GM19452 (cell line): ENCODE results near the gene CAPN7.

Experiments used
- ATAC-seq: cut with Tn5 transposase; IDR thresholded peaks from one replicate; pipeline ENCODE4 v1.9.1; 2021; ENCODE audit not compliant: unreplicated experiment

The CAPN7 gene

DNA sequence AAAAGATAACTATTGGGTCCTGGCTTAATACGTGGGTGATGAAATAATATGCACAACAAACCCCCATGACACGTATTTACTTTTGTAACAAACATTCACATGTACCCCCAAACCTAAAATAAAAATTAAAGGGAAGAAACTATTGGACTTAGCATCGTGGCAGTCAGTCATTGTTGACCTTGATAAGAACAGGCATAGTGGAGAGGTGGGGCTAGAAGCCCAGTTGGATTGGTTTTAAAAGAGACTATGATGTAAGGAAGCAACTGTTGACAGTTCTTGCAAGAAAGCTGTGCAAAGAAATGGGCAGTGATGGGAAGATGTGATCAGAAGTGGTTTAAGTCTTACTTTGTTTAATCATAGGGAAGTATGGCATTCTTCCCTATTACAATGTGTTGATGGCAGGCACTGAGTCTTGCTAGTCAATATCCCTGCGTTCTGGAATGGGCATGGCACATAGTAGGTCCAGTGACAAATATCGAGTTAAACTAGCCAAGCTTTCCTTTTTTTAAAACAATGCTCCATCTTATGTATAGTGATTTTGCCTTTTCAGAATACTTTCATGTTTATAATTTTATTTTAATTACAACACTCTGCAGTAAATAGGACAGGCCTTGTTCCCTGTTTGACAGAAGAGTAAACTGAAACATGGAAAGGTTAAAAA lies 37.9 kb downstream of the CAPN7 start:
- no peak for ATAC-seq

DNA sequence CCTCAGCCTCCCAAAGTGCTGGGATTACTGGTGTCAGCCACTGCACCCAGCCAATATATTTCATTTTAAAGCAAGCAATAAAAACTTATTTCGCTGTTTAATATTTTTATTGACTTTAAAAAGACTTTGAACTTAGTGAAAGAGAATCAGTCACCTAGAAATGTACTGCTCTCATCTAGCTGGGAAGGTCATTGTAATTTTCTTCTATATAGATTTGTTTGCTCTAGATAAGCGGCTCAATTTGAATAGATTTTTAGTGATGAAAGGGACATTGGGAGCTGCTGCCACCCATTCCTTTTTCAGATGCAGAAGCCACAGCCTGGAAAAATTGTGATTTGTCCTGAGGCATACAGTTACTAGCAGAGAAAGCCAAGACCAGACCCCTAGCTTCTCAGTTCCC lies 40.1 kb downstream of the CAPN7 start:
- no peak for ATAC-seq

DNA sequence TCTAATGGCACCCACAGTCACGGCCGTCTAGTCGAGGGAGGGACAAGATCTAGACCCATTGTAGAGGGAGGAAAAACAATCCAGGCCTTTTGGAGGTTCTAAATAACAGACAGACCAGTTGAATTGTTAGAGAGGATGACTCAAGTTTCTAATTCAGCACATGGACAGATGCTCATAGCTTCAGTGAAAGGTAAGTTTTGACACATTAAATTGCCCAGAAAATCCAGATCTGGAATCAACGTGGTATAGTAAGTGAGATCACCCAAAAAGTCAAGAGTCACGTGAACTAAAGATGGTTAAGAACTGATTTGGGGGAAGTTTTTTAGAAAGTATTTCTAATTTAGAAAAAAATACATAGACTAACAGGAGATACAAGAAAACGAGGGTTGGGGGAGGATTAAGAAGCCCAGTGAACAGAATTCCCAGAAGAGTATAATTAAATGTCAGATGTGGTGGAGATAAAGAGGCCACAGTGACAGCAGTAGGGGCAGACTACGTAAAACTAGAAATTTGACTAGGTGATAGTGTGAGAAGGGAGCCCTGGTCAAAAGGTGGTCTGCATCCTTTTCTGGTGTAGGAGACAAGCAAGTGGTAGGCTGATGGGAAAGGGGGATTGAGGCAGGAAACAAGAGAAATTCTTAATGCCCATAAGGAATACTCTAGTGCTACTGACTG lies 47.1 kb downstream of the CAPN7 start:
- ATAC-seq: no peak

DNA sequence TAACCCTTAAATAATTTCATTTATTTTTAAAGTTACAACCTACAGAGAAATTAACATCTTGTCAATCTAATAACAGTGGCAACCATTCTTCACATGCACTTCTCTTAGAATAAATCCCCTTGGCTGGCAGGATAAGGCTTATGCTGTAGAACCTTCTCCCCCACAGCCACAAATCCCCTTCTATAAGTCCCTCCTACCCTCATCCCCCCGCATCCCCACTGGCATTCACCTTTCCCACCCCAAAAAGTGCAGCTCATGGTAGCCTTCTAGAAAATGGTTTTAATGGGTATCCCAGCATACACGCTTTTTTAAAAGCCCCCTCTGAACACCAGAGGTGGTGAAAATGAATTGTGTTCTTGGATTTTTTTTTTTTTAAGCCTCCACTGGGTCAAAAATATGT lies 49.2 kb downstream of the CAPN7 start:
- ATAC-seq: no peak

DNA sequence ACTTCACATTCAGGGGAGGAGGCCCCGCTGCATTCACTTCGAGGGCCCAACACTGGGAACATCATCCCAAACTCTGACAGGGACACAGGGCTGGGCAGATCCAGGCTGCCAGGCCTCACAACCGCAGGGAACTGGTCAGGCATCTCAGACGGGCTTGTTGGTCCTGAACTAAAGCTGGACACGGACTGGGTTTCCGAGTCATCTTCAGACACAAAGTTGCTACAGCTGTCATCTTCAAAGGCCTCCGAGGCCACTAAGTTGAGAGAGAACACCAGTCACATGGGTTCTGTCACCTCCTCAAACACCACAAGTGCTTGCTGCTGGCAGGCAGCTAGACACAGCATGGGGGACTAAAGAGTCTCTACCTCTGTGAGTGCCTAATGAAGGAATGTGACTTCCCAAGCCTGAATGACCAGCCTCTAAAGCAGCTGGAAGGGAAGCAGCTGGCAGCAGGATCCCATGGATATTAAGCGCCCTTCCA lies 50.9 kb downstream of the CAPN7 start:
- no peak for ATAC-seq

DNA sequence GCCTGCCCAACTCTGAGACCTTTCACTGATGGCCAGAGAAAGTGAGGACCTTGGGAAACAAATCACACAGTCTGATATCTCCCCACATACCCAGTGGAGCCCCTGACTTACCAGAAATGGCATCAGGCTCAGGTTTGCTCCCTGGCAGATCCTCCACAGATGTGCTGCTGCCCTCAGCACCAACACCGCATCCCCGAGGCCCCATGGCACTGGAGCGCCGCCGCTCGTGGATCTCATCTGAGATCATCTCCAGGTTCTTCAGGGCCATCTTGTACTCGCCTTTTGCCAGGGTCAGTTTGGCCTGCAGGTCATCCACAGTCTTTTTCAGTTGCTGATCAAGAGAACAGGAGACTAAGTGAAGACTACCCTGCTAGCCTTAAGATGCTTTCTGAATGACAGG lies 52.7 kb downstream of the CAPN7 start:
- no peak for ATAC-seq

DNA sequence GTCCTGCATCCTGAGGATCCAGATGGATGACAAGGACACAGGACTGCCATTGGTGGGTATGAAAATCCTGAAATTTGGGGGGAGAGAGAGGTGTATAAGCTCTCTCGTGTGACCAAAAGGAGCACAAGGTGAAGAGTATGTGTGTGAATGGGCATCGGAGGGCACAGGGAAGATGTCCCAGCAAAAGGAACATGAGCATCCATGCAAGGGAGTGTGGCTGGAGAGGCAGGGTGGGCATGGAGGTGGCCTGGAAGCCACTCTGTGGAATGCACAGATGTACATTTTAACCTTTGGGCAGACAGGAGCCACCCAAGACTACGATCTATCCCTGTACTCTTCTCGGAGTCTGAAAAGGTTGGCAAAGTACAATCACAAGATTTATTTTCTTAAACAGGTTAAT lies 54.5 kb downstream of the CAPN7 start:
- no peak for ATAC-seq

DNA sequence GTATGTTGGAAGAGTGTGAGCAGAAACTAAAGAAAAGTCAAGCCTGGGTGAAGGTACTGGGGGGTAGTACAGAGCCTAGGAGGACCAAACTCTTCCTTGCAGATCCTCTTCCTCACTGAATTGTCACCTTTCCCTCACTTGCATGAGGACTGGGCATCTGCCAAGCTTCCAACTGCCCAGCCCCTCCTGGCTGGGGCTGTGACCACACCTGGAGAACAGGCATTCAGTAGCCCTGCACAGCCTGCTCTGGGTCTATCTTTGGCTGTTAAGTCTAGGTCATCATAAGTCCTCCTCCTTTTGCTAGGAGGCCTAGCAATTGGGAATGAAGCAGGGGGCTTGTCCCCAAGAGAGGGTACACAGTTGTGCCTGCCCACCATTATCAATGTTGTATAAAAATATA lies 55.2 kb downstream of the CAPN7 start:
- ATAC-seq: no peak

DNA sequence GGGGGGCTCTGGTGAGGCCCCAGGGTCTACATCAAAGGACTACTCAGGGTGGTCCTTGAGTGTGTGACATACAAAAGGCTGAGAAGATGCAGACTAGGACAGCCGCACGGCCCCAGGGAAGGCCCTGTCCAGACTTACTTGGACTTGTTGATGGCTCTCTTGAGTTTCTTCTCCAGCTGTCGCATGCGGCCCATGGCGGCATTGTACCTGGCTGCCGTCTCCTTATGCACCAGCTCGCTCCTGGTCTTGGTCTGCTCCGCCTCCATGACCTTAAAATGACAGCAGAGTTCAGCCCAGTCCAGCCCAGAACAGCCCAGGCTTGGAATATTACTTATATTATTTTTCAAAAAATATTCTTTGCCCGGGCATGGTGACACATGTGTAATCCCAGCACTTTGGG lies 56.0 kb downstream of the CAPN7 start:
- no peak for ATAC-seq

DNA sequence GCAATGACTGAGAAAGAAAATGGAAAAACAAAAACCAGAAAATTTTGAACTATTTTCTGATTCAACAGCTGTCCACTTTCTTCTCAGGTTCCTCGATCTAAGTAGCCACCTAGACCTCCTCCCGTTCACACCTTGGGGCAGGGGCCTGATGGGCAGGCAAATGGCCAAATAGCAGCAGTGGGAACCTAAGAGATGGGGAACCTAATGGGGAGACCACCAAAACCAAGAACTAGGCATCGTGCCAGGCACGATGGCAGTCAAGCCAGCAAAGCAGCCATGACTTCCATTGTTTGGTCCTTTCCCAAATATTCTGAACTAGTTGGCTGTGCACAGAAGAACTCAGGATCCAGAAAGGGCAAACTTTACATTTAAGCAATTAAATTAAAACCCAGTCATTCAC lies 57.1 kb downstream of the CAPN7 start:
- no peak for ATAC-seq

DNA sequence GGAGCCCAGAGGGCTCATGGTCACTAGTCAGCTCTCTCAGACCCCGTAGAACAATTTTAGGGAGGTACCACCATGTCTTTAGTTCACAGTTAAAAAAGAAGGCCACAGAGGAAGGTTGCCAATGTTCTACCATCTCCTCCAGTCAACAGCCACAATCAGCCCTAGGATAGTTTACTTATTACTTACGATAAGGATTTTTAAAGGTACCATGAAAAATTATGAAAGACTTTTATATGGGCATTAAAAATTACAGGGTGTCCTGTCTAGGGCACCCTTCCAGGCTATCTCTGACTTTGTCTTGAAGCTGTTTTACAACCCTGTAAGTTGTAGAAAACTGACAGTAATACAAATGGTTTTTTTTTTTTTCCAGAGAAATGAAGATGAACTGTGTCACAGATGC lies 57.9 kb downstream of the CAPN7 start:
- ATAC-seq: no peak

DNA sequence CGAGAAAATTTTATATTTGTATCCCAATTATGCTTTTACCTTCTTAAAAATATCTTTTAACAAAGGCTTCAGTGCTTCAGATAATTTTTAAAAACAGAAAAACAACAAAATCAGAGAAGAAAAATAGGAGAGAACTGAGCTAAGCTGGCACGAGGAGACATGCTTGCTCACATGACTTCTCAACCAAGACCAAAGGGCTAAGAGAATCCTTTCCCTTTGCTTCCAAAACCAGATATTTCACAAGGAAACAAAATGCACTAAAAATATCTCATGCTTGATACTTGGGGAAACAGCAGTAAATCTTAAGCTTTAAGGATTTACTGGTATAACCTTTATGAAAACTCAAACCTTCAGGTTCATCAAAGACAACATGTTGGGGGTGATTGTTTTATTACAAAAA lies 58.4 kb downstream of the CAPN7 start:
- ATAC-seq: no peak

DNA sequence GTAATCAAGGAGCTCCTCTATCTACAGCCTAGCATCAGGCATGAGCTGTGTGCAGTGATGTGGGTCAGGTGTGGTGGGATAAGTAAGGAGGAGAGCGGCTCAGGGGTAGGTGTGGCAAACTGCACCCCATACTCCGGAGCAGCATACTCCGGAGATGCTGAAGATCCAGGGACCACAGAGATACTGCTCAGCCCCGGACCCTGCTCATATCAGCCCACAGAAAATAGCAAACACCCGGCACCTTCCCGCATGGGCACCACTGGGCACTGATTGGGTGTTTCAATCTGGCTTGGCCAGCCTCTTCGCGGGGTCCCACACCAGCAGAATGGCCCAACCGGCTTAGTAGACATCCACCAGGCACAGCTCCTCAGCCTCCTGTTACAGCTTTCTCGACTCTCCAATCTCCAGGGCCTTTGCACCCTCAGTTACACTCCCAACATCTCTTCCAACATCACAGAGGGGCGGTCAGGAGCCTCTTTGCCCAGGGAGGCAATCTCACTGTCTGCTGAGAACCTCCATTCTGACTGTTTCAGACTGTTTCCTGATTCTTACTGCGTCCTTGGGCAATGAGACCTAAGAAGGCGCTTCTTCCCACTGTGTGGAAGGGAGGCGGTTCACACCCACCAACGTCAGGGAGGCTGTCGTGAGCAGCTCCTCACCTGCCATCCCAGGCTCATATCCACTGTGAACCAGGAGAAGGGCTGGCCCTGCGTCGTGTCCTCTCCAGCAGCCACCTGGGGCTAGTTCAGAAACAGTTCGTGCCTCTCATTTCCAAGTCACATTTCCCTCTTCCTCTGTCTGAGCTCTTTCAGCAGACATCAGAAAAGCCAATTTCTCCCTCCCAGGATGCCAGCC lies 59.8 kb downstream of the CAPN7 start:
- ATAC-seq: no peak

DNA sequence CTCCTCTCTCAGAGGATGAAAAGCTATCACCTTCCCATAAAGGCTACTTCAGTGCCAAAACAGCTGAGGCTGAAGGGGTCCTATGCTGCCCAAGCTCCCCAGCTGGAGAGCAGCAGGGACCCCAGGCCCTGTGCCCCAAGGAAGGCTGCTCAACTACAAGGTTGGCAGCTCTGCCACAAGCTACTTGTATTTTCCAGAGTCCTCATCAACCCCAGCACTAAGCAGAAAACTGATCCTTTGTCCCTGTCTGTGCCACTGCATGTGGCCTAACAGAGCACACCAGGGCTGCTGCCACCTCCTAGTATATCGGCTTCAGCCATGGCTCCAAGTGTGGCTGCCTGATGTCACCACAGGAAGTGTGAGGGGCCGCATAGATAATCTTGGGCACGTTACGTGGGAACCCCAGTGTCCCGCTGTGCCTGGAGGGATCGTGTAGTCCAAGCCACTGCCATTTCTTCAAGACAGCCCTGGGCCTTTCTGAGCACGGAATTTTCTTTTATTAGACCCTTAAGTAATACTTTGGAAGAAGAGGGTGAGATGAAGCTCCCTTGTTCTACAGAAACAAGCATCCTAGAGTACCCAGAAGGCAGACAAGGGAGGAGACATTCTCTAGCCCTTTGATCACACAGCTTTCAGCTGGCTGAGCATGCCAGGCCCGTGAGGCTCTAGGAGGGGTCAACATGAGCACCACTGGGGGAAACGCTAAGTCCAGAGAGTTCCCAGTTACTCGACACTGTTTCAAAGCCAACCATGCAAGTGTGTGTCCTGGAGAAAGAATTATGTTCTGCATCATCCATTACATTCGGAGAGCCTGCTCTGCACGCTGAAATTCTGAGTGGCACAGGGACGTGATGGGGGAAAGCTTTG lies 60.7 kb downstream of the CAPN7 start:
- ATAC-seq: no peak

DNA sequence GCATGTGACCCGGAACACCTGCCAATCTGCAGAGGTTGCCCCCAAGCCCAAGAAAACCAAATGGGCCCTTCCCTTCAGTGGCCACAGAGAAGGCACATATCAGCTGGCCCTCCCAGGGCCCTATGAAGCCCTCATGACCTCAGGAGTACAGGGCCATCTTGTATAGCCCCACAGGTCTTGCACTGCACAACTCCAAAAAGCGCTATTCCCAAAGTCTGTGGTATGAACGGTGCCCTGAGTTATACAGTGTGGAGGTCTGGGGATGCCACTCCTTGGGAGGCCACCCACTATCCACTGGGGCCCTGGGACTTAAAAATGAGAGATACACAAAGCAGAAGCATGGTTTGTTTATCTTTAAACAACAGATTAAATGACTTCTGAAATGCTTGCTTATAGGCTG lies 61.5 kb downstream of the CAPN7 start:
- no peak for ATAC-seq

DNA sequence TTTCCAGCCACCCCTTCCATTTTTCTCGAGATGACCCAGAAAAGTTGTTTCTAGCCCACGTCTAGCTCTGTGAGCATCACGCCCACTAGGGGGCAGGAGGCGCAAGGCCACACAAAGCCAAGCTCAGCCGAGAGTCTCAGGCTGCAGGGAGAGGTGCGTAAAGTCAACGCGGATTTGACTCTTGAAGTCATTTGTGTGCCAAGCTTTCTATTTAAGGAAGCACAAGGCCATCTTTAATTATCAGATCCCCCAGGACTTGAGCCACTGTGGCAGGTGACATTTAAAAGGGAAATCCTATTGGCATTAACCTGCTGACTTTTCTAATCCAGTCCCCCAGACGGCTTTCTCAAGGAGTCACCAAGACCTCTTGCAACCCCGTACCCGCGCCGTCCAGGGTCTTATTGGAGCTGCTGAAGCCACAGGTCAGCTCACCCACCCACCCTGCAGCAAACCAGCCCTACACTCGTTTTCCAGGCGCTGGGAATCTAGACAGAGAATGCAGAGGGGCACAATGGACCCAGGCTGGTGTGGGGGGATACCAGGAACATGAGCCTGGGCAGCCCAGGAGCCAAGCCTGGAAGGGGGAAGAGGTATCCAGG lies 62.1 kb downstream of the CAPN7 start:
- no peak for ATAC-seq

DNA sequence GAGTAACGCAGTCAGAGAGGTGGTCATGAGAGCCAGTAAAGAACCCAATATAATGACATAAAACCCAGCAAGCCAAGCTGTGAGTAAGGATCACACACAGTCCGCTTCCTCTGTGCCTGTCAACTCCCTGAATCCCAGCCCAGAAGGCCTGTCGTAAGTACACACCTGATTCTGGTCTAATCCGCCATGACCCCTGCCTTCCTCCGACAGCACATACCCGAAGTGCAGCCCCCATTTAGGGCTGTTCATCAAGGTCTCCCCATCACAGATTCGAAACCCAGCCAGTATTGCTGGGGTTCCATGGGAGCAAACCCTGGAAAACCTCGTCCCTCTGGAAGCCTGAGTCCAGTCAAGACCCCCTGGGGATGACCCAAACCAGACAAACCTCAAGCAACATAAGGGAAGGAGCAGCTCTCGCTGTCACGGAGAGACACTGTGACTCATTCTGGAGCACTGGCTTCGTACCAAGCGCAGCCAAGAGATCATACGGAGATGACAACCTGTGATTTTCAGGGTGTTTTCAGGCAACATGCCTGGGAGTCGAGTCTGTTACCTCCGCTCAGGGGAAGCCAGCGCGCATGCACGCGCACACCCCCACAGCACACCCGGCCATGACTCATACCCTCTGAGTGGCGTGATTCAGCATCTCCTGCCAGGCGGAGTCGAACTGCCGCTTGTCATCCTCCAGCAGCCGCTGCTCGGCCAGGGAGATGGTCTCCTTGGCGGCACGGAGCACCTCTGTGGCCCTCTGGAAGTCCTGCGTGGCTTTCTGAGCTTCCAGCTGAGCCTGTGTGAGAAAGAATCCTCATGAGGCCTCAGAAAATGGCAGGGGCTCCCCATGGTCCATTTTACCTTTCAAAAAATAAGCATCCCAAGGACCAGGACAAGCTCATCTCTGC lies 63.3 kb downstream of the CAPN7 start:
- ATAC-seq: no peak

DNA sequence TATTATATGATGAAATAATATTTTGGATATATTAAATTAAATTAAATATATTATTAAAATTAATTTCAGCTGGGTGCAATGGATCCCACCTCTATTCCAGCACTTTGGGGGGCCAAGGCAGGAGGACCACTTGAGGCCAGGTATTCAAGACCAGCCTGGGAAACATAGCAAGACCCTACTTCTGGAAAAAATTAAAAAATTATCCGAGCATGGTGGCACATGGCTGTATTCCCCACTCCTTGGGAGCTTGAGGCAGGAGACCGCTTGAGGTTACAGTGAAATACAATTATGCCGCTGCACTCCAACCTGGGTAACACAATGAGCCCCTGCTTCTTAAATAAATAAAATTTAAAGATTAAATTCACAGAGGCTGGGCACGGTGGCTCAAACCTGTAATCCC lies 65.0 kb downstream of the CAPN7 start:
- no peak for ATAC-seq

DNA sequence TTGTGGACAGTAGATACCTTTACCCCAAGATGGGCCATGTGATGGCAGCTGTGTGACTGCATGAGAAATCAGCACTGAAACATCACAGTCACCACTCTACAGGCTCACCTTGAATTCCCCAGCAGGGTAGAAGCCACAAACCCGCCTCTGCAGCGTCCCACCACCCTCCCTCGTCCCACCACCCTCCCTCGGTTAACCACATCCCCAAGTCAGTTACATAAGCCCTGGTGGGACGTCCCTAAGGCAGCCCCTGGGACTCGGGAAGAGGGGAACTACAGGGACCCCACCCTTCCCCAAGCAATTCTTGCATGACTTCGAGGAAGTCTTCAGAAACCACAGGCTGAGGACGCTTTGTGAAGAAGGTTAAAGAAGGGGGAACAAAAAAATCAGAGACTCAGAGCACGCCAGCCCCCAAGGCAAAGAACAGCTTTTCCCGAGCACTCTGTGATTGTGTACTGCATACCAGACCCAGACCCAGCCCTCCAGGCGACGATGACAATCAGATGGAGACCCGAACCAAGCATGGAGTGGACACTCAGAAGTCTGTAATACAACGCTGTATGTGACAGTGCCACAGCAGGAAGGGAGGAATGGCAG lies 65.8 kb downstream of the CAPN7 start:
- ATAC-seq: peak; percentile 59
